HL-60 (cell line): ENCODE data around the gene TM7SF2.

ENCODE experiments used
- DNase-seq, 2 experiments: peaks; one replicate each; pipeline ENCODE4 v3.0.0-alpha.2; 2010 to 2020; ENCODE audit warnings: low read depth in 1 of 2, low spot score in 1 of 2
- H3K27ac ChIP-seq: fragments of 250-450 bp; sonication (Bioruptor Pico); replicated peaks from 2 replicates; pipeline ENCODE4 v1.5.1; 2020; ENCODE audit warnings: mild to moderate bottlenecking, moderate library complexity
- H3K27me3 ChIP-seq: fragments of 250-450 bp; sonication (Bioruptor Pico); 2 replicates; pipeline ENCODE4 v1.5.1; 2021; ENCODE audit warnings: mild to moderate bottlenecking, moderate library complexity; ENCODE audit not compliant: insufficient read depth, poor library complexity, severe bottlenecking
- H3K4me3 ChIP-seq: replicated peaks from 2 replicates; pipeline ENCODE4 v1.5.1; 2011; ENCODE audit warnings: mild to moderate bottlenecking, control low read depth, low read length; ENCODE audit not compliant: insufficient read depth
- CTCF ChIP-seq: IDR thresholded peaks from one replicate; pipeline ENCODE4 v1.5.1; 2011; ENCODE audit warnings: low read length, control low read depth, inconsistent platforms; ENCODE audit not compliant: insufficient read depth
- GABPA ChIP-seq: IDR thresholded peaks from 2 replicates; pipeline ENCODE4 v1.6.1; 2012; ENCODE audit warnings: low read depth
- POLR2AphosphoS5 ChIP-seq: IDR thresholded peaks from 2 replicates; pipeline ENCODE4 v1.6.1; 2012; ENCODE audit warnings: low read depth
- SPI1 ChIP-seq: IDR thresholded peaks from 2 replicates; pipeline ENCODE4 v1.6.1; 2012; ENCODE audit warnings: low read depth, mild to moderate bottlenecking, borderline replicate concordance
- long read RNA-seq: library from polyadenylated mRNA; unstranded; transcript quantifications from one replicate; pipeline ENCODE4 v2.0.0, GENCODE V29; 2020
- TF ChIP-seq, protein P1 (sequence below): IDR thresholded peaks from 2 replicates; pipeline ENCODE4 v1.6.1; 2012; ENCODE audit warnings: low read depth; ENCODE audit not compliant: insufficient replicate concordance

The TM7SF2 gene
- long read RNA-seq, transcript TM7SF2-201 (10 exons, 1,722 nt): major isoform, 12 of 20 reads
- long read RNA-seq, partial matches to known transcripts: 1 of 20 reads
- long read RNA-seq, other reads (novel, unspliced or antisense): 2 of 20 reads

- Histone ChIP-seq H3K27me3 (no peaks in the 10 kb centered on the region), H3K4me3 (peak within 1 kb of the TSS; percentile 46), H3K27ac (peak within 1 kb of the TSS; percentile 34)
- TF ChIP-seq, protein P1, sequence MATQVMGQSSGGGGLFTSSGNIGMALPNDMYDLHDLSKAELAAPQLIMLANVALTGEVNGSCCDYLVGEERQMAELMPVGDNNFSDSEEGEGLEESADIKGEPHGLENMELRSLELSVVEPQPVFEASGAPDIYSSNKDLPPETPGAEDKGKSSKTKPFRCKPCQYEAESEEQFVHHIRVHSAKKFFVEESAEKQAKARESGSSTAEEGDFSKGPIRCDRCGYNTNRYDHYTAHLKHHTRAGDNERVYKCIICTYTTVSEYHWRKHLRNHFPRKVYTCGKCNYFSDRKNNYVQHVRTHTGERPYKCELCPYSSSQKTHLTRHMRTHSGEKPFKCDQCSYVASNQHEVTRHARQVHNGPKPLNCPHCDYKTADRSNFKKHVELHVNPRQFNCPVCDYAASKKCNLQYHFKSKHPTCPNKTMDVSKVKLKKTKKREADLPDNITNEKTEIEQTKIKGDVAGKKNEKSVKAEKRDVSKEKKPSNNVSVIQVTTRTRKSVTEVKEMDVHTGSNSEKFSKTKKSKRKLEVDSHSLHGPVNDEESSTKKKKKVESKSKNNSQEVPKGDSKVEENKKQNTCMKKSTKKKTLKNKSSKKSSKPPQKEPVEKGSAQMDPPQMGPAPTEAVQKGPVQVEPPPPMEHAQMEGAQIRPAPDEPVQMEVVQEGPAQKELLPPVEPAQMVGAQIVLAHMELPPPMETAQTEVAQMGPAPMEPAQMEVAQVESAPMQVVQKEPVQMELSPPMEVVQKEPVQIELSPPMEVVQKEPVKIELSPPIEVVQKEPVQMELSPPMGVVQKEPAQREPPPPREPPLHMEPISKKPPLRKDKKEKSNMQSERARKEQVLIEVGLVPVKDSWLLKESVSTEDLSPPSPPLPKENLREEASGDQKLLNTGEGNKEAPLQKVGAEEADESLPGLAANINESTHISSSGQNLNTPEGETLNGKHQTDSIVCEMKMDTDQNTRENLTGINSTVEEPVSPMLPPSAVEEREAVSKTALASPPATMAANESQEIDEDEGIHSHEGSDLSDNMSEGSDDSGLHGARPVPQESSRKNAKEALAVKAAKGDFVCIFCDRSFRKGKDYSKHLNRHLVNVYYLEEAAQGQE: no peak
- TF ChIP-seq GABPA (no peak), POLR2AphosphoS5 (peak; percentile 83), CTCF (no peak), SPI1 (no peak)
- DNase-seq: peak; percentile 82 to 96
Measured at GRCh38 chr11:65111744-65112545, at the start of gene TM7SF2. Gene TM7SF2, plus strand, starts transcription at chr11:65111872. Its CDS starts 144 bp downstream, at chr11:65112016.

DNA sequence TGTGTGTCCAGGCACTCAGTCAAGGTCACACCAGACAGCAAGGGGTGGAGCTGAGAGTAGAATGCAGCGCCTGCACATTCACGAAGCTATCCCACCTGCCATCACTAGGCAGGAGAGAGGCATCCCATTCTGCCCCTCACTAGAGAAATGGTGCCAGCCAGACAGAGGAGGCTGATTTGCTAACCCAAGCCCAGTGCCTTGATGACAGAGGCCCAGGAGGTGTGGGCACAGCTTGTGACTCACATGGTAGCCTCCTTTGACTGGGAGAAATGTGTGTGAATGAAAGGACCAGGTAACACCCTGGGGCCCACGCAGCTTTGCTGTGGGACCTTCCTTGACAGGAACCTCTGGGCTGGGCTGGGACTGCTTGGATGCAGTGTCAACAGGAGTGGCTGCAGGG, 48.1 kb upstream of the TM7SF2 start:
- DNase-seq: no peak
- TF ChIP-seq CTCF (no peak), SPI1 (no peak), GABPA (no peak), POLR2AphosphoS5 (no peak)
- TF ChIP-seq, protein P1: no peak
- Histone ChIP-seq H3K27ac (no peak overlapping the region), H3K27me3 (no peaks in the 10 kb centered on the region), H3K4me3 (no peak overlapping the region)

DNA sequence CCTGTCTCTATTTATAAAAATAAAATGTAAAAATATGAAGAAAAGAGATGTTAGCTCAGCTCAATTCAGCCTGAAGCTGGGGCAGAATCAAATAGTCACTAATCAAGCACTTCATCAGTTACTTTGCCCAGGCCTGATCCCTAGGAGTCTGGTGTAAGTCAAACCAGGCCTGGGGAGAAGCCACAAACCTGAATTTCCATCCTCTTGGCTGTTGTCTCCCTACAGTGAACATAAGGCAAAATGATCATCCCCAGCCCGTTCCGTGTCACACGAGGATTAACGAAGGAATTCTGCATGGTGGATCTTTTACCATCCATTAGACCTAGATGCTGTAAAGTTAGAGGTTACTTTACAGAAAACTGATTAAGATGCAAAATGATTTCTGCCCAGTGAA, 46.8 kb upstream of the TM7SF2 start:
- TF ChIP-seq POLR2AphosphoS5: no peak
- no peak for TF ChIP-seq GABPA
- no peak for TF ChIP-seq SPI1
- no peak for TF ChIP-seq CTCF
- H3K27me3 ChIP-seq: no peaks in the 10 kb centered on the region
- H3K27ac ChIP-seq: no peak overlapping the region
- DNase-seq: no peak
- H3K4me3 ChIP-seq: no peak overlapping the region
